IPS-NIHi7 (cell line): ENCODE data around the gene PAPSS1.
"Not testable (repeated sequence)": the region's sequence is repeated elsewhere in the genome, so short reads cannot be mapped to it uniquely, and the experiment has no call there.

Experiments
- DNase-seq: peaks from one replicate; pipeline ENCODE4 v3.0.0; 2012; ENCODE audit warnings: mixed read lengths; ENCODE audit errors: extremely low spot score

Gene PAPSS1

DNA sequence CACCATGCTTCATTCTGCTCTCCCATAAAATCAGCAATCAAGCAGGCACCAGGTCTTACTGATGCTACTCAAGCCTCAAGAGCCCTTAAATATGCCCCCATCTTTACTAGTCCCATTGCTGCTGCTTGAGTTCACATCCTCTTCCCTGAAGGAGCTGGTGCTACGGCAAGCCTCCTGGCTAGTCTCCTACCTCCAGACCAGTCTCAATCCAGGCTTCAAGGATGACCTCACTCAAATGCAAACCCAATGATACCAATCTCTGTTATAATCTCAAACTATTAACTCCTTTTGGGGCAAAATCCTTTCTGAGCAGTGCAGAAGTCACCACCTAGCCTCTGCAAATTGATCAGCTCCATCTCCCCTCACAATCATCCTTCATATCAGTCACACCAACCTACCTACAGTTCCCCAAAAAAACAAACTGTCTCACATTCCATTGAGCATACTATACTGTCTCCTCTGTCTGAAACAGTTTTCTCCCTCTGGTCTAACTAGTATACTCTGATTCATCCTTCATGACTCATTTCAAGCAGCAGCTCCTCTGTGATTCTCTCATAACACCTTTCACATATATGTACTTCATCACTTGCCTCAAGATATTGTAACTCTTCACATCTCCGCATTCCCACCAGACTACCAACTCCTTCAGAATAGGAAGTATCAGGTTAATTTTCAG, 30.0 kb downstream of the PAPSS1 start:
- no peak for DNase-seq

DNA sequence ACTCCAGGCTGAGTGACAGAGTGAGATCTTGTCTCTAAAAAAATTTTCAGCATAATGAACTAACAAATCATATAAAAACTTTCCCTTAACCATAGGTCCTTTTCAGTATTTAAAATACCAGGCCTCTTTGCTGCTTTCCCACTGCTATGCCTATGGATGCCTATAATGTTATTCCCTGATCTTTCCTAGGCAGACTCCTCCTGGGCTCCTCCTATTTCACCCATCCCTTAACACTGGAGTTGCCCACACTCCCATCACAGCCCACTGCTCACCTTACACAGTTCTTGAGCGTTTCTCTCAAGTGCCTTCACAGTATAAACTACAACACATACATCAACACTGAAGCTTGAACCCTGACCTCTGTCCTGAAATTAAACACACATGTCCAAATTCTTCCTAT, 31.6 kb downstream of the PAPSS1 start:
- no peak for DNase-seq

DNA sequence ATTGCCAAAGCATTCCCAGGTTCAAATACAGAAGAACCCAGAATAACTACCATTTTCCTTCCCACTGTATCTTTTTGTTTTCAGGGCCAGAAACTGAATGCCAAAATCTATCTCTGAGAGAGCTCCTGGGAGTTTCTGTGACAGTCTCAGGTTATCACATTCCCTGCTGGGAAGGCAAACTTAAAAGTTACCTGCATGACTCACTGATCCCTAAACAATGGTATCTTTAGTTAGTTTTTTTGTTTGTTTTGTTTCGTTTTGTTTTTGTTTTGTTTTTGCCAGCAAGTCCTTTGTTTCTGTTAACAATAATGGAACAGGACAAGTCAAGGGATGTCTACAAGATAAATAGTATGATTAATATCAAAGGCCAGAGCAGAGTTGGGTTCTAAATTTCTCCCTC, 34.3 kb downstream of the PAPSS1 start:
- DNase-seq, result no peak

DNA sequence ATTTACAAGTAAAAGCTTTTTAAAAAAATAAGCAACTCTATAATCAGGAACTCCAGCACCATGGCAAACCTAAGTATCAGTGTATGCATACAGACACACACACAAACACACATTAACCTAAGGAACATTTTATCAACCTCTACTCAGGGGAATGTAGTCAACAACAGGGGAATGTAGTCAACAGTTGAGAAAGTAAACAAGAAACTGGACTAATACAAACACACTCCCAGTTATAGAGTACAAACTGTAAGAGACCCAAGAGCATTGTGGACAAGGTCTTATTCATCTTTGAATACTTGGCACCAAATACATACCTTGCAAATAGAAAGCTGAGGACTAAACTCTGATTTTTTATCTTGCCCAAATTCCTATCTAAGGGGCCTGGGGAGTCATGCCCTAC, 36.2 kb downstream of the PAPSS1 start:
- DNase-seq, result no peak

DNA sequence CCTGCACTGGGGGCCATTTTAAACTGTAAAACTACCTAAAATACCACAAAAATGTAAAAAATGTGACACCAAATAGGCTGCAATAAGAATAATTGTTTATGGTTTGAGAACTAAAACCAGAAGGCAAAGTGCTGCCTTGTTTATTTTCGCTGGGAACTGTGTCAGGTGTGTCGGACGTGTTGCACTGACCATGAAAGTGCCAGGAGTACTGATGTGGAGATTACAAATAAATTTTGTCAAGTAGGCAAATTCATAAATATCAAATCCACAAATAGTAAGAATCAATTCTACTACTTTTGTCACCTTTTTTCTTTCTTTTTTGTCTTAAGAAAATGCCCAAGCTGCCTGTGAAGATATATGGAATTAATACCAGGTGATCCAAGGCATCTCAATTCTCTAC, 37.7 kb downstream of the PAPSS1 start:
- no peak for DNase-seq

DNA sequence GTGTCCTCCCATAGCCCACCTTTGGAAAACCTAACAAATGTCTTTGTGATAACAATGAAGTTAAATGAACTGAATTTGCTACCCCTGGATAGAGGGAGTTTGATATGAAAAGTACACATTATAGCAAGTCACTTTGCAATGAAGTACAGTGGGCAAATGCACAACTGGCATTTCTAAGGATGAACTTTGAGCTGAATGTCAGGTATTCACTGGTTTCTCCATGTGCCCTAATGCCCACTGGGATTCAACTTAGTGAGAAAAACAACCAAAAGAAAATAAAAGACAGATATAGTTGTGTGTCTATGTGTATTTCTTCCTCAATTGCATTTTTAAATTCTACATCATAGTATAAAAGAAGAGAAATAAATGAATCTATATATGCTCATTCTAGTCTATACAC, 51.0 kb downstream of the PAPSS1 start:
- DNase-seq, result no peak

DNA sequence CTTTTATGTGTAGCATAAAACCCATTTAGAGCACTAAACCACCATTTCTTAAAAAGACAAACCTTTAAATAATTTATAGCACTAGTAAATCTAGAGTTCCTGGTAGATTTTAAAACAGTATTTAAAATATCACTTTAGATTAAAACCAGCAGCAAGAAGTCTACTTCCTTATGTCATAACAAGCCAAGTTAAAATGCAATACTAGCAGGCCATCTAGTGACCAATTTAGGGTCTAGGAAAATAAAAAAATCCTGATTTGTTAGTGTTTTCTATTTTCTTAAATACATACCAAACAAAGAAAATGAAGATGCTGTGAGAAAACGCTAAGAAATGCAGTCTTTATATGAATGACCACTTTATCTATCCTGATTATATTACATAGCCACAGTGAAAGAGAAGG, 53.9 kb downstream of the PAPSS1 start:
- no peak for DNase-seq

DNA sequence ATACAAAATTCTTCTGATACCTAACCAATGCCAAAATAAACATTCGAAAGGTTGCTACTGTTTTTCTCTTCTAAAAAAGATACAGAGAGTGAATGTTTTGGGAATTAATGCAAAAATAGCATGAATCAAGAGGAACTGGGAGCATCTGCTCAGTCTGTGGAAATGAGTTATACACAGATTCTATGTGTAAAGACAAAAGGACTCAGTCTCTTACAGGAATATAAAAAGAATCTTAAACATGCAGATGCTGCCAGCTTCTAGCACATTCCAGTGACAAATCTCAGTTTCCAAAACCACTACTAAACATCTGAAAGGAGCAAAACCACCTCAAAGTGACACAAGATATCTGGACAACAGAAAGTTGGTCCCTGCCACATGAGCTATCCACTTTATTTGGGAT, 55.0 kb downstream of the PAPSS1 start:
- no peak for DNase-seq

DNA sequence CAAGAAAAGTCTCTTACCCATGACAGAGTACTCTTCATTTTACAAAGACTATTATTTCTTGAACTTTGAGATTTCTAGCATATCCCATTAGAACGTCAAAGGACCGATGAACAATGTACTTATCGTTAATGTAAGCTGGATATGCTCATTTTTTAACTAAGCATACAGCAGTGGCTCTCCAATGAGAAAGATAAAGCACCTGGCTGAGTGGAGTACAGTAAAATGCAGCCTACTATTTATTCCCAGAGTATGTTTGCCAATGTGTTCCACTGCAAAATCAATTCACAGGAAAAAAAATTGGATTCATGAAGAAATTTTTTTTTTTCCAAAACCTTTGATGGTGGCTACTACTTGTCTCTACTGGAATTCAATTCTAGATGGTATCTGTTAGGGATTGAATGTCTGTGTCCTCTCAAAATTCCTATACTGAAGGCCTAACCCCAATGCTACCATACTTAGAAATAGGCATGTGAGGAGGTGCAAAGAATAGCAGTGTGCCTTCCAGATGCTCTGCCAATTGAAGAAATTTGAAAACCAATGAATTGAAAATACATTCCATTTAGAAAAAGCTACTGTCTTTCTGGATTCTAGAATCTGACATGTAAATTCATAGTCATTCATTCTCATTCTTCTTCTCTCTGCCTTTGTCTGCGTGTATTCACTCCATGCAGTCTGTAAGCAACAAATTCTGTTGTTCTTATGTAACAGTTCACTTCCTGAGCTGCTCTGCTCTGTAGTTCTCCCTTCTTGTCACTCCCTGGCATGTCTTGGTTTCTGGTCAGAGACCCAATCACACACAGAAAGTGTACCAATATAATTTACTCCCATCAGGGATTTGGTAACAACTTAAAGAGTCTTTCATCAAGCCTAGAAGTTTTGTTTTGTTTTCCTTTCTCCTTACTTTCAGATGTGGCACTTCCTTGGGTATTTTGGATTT, 61.4 kb downstream of the PAPSS1 start:
- no peak for DNase-seq

DNA sequence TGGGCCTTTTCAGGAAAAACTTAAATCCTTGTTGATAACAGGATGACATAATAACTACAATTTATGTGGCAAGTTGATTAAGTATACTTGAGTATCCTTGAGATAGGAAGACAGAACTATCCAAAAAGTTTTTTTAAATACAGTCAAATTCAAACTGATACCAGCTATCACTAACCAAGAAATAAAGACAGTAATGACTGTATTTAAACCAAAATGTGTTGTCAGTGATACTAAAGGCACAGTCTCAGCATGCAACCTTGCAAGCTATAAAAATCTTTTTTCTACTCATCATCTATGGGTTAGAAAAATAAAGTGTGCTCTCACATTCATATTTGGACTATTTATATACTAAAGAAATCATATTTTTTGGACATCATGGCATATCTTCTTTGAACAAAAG, 64.7 kb downstream of the PAPSS1 start:
- no peak for DNase-seq

DNA sequence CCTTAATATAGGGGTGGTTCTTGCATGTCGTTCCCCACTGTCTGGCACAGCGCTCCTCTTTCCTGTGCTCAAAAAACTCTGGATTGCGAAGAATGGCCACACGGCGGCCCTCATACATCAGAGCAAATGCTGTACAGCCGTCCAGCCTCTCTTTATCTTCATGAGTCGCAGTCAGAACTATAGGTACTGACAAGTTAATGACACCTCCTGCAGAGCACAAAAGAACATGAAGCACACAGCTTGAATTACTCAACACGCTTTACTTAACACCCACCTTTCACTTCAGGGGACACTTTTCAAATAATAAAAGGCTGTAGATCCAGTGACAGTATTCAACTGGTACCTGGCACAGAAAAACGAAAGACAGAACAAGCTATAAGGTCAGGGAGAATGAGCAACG, 65.3 kb downstream of the PAPSS1 start:
- no peak for DNase-seq

DNA sequence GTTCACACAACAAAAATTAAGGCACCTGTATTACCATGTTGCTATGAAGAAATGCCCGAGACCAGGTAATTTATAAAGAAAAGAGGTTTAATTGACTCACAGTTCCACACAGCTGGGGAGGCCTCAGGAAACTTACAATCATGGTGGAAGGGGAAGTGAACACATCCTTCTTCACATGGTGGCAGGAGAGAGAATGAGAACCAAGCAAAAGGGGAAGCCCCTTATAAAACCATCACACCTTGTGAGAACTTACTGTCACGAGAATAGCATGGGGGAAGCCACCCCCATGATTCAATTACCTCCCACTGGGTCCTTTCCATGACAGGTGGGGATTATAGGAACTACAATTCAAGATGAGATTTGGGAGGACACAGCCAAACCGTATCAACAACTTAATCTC, 68.6 kb downstream of the PAPSS1 start:
- DNase-seq, result not testable (repeated sequence)

DNA sequence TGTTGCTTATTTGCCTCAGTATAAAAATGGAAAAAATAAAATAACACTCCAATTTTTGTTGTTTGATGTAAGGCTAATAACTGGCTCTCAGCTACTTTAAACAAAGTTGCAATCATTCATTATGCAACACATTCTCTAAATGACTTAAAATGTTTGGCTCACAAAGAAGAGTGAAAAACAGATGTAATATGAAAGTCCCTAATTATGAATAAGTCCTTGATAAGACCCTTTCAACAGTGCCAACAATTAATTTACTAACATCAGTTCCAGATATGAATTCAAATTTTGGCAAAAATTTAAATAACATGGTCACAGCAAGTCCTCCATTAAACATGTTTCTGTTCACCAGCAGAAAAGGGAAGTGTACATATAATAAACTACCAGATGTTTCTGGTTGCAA, 69.8 kb downstream of the PAPSS1 start:
- no peak for DNase-seq

DNA sequence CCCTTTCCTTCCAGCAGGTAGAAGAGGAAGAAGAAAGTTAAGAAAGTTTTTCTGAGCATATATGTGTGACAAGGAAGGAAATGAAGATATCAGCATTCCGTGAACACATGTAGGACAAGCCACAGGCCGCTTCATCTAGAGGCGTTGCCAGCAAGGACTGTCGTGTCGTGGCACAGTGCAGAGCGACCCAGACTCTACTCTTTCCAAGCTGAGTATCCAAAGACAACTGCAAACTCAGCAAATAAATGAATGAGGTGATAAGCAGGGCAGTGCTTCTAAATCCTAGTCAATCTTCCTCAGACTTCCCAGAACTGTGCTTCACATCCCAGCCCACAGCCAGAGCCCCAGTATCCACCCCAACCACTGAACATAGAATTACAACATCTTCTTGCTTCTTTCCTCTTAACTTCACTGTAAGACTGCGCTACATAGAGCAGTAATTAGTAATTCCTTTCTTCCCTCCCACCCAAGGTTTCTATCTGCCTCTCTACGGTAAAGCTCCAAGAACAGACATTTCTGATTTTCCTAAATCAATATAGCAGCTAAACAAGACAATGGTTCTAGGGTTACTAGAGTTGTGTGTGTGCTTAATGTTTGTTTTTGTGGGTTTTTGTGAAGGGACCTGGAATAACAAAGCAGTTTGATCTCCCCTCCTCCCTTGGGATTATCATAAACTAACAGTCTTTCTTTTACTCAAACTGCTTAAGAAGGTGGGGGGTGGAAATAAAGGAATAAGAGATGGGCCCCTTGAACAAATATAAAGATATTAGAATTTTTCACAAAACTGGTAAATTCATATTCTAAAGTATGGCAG, 71.6 kb downstream of the PAPSS1 start:
- no peak for DNase-seq

DNA sequence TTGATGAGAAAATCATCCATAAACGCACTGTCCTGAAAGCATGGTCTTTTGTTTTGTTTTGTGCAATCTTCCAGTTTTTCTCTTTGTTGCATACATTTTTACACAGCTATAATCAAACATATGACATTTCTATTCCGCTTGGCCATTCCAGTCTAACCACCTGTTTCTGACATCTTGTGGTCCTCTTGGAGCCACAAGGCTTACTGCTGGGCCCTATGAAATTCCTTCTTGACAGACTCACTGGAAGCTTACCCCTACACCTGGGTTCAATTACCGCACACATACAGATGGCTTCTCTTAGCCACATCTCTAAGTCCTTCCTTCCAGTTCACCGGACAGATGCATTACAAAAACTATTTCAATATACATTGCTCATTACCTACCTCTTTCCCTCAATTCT, 72.4 kb downstream of the PAPSS1 start:
- DNase-seq, result no peak

DNA sequence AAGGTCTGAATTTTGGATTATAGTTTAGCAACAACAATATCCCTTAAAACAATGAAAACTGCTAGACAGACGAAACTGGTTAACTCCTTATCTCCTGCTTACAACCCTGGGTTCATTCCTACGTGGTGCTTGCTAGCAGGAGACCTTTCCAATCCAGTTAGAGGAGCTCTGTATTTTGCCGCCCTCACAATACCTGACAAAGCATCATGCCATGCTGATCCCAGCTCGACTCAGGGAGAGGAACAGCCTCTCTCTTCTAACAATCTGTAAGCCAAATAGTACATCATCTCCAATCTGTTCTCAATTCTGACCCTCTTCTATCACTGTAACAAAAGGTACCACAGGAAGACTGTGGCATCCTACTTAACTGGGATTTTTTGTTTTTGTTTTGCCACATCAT, 74.4 kb downstream of the PAPSS1 start:
- no peak for DNase-seq

DNA sequence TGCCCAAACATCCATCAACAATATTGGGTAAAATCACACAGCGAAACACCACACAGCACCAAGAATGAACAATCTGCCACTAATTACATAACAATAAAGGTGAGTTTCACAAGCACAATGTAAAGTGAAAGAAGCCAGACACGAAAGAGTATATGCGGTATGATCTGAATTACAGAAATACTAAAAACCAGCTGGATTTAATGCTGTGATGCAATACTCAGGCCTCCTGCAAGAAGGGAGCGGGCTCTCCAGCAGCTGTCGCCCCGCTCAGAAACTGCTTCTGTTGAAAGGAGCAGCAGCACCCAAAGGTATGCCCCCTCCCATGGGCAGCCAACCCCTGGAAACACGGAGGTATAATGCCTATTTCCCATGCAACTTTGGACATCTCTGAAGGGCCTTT, 77.0 kb downstream of the PAPSS1 start:
- no peak for DNase-seq

DNA sequence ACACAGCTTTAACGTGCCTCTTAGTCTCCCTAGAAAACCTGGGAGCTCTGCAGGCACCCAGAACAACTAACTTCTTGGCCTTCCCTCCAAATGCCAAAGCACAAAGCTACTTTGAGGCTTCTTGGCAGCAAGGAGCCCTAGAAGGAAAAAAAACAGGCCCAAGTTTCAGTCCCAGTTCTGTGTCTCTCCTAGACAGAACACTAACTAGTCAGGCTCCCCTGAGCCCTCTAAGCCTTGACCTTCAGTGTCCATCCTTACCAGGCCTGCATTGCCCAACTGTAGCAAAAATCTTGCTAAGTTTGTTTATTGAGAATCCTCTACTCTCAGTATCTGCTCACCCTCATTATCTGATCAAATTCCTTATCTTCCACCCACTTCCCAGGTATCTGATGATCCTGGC, 79.2 kb downstream of the PAPSS1 start:
- DNase-seq, result no peak

DNA sequence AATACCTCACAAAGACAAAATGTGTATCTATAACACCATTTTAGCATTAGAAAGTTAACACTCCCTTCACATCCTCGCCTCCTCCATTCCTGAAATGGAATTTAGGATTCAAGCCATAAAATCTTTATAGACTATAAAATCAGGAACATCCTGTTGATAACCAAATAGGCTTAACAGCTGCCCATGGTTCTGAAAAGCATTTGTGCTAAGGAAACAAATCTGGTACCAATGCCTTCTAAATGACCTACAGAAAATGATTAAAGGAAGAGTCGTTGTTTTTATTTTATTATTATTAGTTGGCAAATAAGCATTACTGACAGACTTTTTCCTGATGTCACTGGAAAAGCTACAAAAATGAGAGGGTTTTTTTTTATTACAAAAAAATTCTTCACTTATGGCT, 79.8 kb downstream of the PAPSS1 start:
- DNase-seq, result no peak

DNA sequence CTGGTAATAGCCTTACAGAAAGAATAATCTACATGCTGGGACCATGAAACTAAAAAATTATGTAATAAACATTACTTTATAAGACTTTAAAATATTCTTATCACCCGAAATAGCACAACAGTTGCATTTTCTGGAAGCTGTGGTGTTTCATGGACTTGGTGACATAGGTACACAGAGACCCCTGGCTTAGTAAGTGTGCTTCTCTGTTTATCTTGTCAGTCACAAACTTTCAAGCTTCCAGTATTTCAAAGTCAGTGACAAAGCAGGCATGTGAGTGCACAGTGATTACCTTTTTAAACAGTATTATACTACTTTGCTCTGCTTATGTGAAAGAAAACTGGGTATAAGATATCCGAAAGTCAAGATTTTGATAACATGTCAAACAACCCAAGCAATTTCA, 84.3 kb downstream of the PAPSS1 start:
- no peak for DNase-seq

DNA sequence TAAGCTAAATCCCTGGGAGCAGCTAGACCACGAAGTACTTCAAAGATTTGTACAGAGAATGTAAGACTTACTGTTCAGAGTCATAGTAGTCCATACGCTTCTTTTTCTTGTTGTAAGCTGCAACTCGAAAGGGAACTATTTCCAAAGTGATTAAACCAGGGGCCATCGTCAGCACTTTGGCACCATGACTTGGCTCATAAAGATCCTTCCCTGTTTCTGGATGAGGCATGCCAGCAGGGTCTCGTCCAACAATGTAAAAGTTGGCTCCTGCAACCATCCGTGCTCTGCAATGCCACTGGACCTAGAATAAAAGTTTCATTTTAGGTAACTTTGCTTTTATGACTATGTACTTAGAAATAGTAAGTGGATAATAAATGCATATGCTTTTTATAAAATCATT, 88.5 kb downstream of the PAPSS1 start:
- no peak for DNase-seq

DNA sequence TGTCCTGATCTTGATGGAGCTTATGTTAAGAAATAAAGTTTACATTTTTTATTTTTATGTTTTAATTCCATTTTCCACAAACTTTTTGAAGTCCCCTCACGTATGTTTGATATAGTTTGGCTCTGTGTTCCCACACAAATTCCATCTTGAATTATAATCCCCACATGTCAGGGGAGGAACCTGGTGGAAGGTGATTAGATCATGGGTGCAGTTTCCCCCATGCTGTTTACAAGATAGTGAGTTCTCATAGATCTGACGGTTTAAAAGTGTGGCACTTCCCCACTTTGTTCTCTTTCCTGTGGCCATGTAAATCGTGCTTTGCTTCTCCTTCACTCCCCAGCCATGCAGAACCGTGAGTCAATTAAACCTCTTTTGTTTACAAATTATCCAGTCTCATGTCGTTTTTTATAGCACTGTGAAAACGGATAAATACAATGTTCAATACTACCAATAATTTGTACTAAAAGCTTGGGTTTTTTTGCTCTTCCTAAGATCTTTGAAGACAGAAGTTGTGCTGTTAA, 89.8 kb downstream of the PAPSS1 start:
- no peak for DNase-seq
